GM21619 (cell line): ENCODE data around the gene GNG13.

Experiments used
- ATAC-seq: cut with Tn5 transposase; IDR thresholded peaks from one replicate; pipeline ENCODE4 v1.9.1; 2021; ENCODE audit not compliant: unreplicated experiment

GNG13 gene

GRCh38 chr16:795580-796229 is 4.8 kb downstream of the GNG13 start:
- no peak for ATAC-seq

GRCh38 chr16:794853-795466 is 5.6 kb downstream of the GNG13 start:
- ATAC-seq, result no peak

GRCh38 chr16:794091-794822 is 6.3 kb downstream of the GNG13 start:
- no peak for ATAC-seq

GRCh38 chr16:793414-793813 is 7.1 kb downstream of the GNG13 start:
- no peak for ATAC-seq

GRCh38 chr16:792221-792995 is 8.1 kb downstream of the GNG13 start:
- ATAC-seq, result no peak

- no peak for ATAC-seq
Observed at GRCh38 chr16:791131-791530, 9.4 kb downstream of the GNG13 start.

GRCh38 chr16:790086-790485 is 10.4 kb downstream of the GNG13 start:
- no peak for ATAC-seq

GRCh38 chr16:789191-789850 is 11.2 kb downstream of the GNG13 start:
- no peak for ATAC-seq

GRCh38 chr16:788399-789126 is 12.0 kb downstream of the GNG13 start, which contains the start of gene CHTF18:
CHTF18 (plus strand) TSS chr16:788620; CDS start chr16:788685, 65 bp downstream.
- ATAC-seq, result peak; percentile 59

- peak; percentile 12 for ATAC-seq
Observed at GRCh38 chr16:787978-788398, 12.5 kb downstream of the GNG13 start, which contains the start of gene RPUSD1. RPUSD1 (minus strand) TSS chr16:788381; CDS start chr16:787737, 644 bp downstream.

- peak; percentile 1 for ATAC-seq
Observed at GRCh38 chr16:787321-787966, 13.1 kb downstream of the GNG13 start.

GRCh38 chr16:785563-786535 is 14.7 kb downstream of the GNG13 start:
- ATAC-seq, result no peak

GRCh38 chr16:784431-784830 is 16.1 kb downstream of the GNG13 start:
- ATAC-seq, result no peak

- ATAC-seq, result no peak
Observed at GRCh38 chr16:783404-784161, 17.0 kb downstream of the GNG13 start.

- no peak for ATAC-seq
Observed at GRCh38 chr16:782766-783403, 17.6 kb downstream of the GNG13 start.

GRCh38 chr16:782258-782657 is 18.3 kb downstream of the GNG13 start:
- no peak for ATAC-seq

GRCh38 chr16:781346-782010 is 19.1 kb downstream of the GNG13 start:
- ATAC-seq, result no peak
